ENCODE data around the gene SPR.
"Not testable (repeated sequence)": the region's sequence is repeated elsewhere in the genome, so short reads cannot be mapped to it uniquely, and the experiment has no call there.

Gene SPR

GRCh38 chr2:72888438-72889202, 1.4 kb downstream of the SPR start:
- DNase-seq (ENCODE audit: low spot score) = no peak

GRCh38 chr2:72889991-72890390, 2.8 kb downstream of the SPR start:
- no peak for DNase-seq (ENCODE audit: low spot score)

- DNase-seq (ENCODE audit: low spot score) = no peak
Observed at GRCh38 chr2:72891091-72891818, 4.0 kb downstream of the SPR start.

GRCh38 chr2:72892506-72893173, 5.4 kb downstream of the SPR start:
- DNase-seq (ENCODE audit: low spot score) = peak; percentile 42

- DNase-seq (ENCODE audit: low spot score) = no peak
Observed at GRCh38 chr2:72893594-72894319, 6.5 kb downstream of the SPR start.

- no peak for DNase-seq (ENCODE audit: low spot score)
Observed at GRCh38 chr2:72894514-72894913, 7.3 kb downstream of the SPR start.

GRCh38 chr2:72895154-72895553, 7.9 kb downstream of the SPR start:
- no peak for DNase-seq (ENCODE audit: low spot score)

- DNase-seq (ENCODE audit: low spot score) = no peak
Observed at GRCh38 chr2:72895759-72896281, 8.6 kb downstream of the SPR start.

GRCh38 chr2:72896446-72896845, 9.2 kb downstream of the SPR start:
- no peak for DNase-seq (ENCODE audit: low spot score)

- DNase-seq (ENCODE audit: low spot score) = no peak
Observed at GRCh38 chr2:72897785-72898584, 10.8 kb downstream of the SPR start.

GRCh38 chr2:72898585-72898906, 11.3 kb downstream of the SPR start:
- DNase-seq (ENCODE audit: low spot score) = no peak

- no peak for DNase-seq (ENCODE audit: low spot score)
Observed at GRCh38 chr2:72900191-72900825, 13.1 kb downstream of the SPR start.

- DNase-seq (ENCODE audit: low spot score) = no peak
Observed at GRCh38 chr2:72901426-72901825, 14.2 kb downstream of the SPR start.

GRCh38 chr2:72907369-72907768, 20.2 kb downstream of the SPR start:
- DNase-seq (ENCODE audit: low spot score) = not testable (repeated sequence)

- no peak for DNase-seq (ENCODE audit: low spot score)
Observed at GRCh38 chr2:72908741-72909140, 21.5 kb downstream of the SPR start.

- DNase-seq (ENCODE audit: low spot score) = no peak
Observed at GRCh38 chr2:72911256-72911655, 24.0 kb downstream of the SPR start.

GRCh38 chr2:72913486-72914205, 26.4 kb downstream of the SPR start:
- DNase-seq (ENCODE audit: low spot score) = no peak

- DNase-seq (ENCODE audit: low spot score) = no peak
Observed at GRCh38 chr2:72914206-72914559, 27.0 kb downstream of the SPR start.

GRCh38 chr2:72914589-72915319, 27.5 kb downstream of the SPR start:
- DNase-seq (ENCODE audit: low spot score) = no peak
